8988T (cell line): ENCODE results near the gene CDK14.

Source experiments
- DNase-seq: peaks from one replicate; pipeline ENCODE4 v3.0.0; 2011

Gene CDK14

DNA sequence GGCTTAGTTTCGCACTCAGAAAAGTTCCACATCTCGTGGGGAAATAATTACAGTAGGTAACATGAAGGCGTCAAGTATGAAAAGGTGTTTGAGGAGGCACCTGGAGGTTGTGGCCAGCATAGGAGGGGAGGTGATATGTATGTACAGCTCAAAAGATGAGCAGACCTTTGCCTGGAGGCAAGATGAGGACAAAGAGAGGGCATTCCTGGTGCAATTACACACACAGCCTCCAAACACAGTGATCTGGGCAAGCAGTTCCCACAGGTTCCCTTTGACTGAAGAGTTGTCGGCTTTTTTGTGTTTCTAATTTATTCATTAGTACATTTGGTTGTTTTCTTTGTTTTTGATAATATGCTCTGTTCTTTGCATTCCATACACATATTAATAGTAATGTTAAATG is 46.9 kb downstream of the CDK14 start:
- no peak for DNase-seq

DNA sequence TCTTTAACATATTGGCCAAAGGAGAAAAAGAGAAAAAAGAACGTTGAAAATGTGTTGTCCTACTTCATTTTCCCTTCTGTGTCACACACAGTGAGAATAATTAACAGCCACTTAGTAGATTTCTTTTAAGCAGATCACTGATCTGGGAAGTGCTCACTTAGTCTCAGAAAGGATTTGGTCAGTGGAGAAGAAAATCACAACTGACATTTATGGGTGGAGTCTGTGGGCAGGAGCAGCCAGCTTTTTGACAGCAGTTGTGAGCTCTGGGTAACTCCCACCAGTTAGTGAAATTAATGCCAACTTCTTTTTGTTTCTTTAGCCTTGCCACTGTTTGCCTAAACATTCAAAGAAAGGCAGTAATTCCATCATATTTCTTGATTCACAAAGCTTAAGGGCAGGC is 49.7 kb downstream of the CDK14 start:
- no peak for DNase-seq

DNA sequence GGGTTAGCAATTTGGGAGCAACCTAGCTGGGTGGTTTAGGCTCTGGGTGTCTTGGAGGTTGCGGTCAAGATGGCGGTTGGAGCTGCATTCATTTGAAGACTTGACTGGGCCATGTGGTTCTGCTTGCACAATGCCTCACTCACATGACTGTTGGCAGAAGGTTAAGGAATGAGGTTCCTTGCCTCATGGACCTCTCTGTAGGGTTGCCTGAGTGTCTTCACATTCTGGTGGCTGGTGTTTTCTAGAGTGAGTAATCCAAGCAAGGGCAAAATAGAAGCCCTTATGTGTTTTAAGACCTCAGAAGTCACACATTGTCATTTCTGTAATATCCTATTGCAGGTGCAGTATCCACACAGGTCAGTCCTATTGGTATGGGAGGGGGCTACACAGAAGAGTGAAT is 52.0 kb downstream of the CDK14 start:
- no peak for DNase-seq

DNA sequence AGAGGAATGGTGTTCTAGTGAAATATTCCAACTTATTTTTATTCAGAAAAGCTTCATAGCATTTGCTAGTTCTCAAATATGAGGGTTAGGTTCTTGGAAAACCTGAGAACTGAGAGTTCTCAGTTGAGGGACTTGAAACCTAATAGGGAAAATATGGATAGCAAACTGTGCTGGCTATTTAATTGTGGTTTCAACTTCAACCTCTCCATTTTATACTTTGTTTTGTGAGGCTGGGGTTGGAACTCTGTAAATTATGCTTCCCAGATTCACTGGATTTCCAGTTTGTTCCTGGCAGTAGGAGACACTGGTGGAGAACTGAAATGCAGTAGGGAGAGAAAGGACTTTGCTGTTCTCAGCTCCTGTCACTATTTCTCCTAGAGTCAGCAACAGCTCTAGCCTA is 52.7 kb downstream of the CDK14 start:
- no peak for DNase-seq

DNA sequence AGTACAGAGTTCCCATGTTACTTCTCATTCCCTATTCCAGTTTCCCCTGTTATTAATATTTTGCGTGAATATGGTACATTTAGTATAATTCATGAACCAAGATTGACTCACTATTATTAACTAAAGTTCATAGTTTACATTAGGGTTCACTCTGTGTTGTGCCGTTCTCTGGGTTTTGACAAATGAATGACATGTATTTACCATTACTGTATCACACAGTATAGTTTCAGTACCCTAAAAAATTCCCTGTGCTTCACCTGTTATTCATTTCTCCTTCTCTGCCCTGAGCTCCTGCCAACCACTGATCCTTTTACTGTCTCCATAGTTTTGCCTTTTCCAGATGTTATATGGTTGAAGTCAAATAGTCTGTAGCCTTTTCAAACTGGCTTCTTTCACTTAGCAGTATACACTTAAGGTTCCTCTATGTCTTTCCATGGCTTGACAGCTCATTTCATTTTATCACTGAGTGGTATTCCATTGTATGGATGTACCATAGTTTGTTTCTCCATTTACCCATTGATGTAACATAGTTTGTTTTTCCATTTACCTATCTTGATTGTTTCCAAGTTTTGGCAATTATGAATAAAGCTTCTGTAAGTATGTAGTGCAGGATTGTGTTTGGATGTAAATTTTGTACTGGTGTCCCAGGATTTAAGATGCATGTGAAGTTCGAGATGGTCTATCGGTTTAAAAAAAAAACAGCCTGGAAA is 58.8 kb downstream of the CDK14 start:
- no peak for DNase-seq

DNA sequence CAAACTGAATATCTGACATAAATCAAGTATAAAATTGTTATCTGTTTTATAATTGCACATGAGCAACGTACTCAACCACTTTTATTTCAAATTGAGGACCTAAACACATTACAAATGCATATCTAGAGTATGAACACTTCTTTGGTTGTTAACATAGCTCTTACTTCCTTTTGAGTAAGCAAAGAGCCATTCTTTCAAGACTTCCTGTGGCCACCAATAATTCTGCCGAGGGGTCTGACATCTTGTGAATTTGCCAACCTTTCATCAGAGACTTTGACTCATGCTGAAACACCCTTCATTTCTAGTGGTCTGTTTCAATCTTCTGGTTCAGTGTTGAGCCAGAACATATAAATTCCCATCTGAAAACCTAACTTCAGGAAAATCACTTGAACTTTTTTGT is 59.4 kb downstream of the CDK14 start:
- no peak for DNase-seq

DNA sequence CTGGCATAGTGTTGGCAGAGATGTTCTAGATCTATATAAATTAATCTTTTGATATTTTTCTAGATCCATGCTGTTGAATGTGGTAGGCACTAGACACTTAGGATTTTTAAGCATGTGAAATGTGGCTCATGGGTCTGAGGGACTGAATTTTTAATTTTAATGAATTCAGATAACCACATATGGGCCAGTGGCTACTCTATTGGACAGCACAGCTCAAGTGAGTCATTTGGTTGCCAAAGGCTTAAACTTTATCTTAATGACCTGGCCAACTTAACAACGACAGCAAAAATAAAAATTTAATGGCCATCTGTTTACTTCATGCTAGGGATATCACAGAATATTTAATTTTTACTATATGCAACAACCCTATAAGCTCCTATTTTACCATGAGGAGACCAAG is 61.4 kb downstream of the CDK14 start:
- no peak for DNase-seq

DNA sequence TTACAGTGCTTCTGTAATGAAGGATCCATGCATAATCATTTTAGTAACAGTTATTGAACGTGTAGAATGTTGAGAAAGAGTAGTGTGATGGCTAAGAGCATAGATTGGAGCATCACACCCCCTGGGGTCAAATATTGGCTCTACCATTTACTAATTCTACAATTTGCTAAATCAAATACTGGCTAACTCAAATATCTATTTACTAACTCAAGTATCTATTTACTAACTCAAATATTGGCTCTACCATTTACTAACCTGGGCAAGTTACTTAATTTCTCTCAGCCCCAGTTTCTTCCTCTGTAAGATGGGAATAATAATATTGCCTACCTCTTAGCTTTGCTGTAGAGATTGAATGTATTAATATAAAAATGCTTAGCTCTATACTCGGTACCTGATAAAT is 64.0 kb downstream of the CDK14 start:
- no peak for DNase-seq

DNA sequence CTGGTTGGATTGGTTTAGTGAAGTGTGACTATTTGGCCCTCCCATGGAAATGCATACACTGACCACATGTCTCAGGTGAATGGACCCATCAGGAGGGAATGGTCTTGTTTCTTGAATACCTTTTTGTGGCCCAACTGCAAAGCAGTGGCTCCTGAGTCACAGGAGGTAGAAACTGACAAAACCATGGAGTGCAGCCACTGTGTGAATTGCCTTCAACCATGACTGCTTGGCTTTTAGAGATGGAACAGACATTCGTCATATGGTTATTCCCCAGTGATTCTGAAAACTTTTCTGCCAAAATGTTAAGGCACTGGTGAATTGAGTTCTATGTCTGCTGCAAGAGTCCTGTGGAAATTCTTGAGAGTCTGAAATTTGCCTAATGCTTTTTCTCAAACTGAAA is 64.7 kb downstream of the CDK14 start:
- no peak for DNase-seq

DNA sequence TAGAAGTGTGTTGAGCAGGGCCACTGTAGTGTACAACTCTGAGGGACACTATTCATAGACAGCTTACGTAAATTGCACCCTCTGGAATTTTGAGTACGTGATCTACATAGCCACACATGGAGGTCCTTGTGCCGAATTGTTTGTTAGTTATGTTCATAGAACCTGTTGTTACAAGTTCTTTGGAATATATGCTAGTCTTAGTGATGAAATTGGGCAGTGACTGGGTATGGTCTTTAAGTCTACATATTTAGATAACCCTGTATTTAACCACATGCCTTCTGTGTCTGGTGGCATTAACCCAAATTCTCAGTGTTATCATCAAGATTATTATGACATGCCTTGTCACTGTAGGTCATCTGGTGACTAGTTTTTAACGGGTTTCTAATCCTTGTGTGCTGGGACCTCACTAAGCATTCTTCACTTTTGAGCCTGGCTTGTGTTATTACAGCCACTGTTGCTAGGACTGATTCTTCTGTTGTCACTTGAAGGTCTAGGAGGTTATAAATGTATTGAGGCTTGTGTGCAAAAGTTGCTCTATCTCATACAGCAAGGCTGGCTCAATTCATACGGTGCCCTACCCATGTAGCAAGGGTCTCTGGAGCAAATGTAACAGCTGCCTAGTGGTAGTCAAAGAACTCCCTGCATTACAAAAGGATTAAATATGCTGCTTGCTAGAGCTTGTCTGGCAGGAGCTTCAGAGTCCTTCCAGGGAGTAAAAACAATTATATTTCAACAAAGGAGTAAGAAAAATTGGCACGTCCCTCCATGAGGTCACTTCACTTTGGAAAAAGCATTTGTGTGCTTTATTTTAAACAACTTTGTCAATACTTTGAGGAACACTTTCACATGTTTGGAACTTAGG is 65.4 kb downstream of the CDK14 start:
- no peak for DNase-seq

DNA sequence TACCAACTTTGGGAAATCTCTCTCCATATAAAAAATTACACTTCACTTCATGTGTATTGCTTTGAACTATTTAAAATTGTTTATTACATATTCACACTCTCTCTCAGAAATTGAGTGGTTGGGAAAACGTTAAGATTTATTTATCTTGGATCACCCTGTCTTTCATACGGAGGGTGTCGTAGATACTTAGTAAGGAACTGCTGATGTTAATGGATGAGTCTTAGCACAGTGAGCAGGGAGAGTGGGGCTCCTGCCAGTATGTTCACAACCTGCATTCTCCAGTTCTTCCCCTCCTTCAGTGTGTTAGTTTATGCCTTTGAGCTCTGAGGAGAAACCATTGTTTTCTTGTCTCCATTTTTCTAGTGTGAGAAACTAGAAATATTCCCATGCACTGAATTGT is 67.1 kb downstream of the CDK14 start:
- no peak for DNase-seq

DNA sequence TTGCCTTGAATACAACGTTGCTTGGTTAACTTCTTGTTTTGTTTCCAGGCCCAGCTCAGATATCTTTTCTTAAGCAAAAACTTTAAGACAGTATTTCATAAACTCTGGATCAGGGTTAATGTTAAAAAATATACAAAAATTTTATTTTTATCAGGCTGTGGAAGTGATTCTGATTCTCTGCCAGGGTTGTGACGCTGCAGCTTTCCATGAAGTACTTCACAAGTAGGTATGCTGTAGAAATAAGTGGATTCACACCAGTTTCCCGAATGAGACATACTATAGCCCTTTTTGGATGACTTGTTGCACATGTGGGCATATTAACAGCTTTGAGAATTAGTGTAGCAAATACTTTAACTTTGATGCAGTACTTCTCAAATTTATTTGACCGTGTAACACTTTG is 70.1 kb downstream of the CDK14 start:
- no peak for DNase-seq

DNA sequence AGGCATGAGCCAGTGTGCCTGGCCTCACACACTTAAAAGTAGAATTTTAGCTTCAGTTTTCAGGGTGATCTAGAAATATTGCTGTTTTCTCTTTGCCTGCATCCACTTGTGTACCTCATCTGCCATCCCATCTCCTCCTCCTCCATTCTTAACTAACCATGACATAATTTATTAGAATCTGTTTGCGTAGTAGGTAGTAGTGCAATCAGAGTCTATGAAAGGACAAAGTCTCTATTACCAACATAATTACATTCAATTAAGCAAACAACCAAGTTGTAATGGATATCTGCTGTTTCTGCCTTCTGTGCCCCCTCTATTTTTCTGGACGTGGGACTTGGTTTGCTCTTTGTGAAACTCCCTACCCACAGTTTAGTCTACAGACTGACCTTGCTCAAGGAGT is 72.9 kb downstream of the CDK14 start:
- no peak for DNase-seq

DNA sequence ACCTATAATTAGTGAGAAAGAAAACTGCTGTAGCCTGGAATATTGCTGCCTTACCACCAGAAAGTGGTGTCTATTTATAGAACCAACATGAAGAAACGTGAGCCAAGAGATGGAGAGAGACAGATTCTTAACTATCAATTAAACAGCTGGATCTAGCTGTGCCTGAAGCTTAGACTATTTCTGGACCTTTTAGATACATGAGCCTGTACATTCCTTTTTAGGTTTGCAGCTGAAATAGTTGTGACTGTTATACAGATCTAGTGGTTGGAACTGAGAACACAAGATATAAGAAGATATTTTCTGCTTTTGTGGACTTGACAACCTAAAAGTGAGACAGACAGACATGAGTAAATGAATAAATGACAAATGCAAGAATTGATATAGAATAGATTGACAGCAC is 73.4 kb downstream of the CDK14 start:
- DNase-seq: no peak

DNA sequence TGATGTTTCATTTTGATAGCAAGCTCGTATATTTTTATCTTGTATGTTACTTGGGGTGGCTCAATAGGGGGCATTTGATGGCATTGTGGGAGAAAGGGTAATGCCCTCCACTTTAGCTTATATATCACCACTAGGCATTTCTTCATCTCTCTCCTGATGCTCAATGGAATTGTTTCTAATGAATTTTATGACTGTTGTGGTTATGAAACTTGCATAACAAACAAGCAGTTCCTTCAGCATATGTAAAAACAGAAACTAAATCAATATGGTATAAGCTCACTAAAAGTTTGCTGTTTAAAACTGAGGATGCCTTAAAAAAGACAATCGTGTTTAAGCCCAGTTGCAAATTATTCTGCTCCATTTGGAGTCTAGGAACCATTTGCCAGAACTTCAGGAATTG is 75.5 kb downstream of the CDK14 start:
- DNase-seq: no peak

DNA sequence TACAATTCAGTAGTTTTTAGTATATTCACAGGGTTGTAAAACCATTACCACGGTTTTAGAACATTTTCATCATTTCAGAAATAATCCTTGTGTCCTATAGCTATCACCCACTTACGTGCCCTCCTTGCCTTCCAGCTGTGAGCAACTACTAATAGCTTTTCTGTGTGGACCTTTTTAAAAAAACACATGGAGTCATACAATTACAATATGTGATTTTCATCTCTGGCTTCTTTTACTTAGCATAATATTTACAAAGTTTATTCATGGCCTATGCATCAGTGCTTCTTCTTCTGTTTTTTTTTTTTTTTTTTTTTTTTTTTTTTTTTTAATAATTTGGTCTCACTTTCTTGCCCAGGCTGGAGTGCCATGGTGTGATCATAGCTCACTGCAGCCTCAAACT is 76.1 kb downstream of the CDK14 start:
- DNase-seq: no peak

DNA sequence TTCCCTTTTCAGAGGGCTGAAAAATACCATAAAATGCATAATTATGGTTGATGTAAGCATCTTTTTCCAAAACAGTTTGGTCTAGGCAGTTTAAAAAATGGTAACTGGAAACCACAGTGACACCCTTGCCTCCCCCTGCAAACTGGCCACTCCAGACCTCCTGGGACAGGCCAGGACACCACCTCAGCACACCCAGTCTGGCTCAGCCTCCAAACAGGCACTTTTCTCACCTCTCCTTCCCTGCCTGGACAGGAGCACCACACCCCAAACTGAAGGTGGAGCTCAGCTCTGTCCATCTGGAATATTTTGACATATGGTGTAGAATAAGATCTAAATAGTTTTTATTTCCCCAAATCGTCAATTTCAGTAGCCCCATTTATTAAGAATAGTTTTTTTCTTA is 78.5 kb downstream of the CDK14 start:
- no peak for DNase-seq

DNA sequence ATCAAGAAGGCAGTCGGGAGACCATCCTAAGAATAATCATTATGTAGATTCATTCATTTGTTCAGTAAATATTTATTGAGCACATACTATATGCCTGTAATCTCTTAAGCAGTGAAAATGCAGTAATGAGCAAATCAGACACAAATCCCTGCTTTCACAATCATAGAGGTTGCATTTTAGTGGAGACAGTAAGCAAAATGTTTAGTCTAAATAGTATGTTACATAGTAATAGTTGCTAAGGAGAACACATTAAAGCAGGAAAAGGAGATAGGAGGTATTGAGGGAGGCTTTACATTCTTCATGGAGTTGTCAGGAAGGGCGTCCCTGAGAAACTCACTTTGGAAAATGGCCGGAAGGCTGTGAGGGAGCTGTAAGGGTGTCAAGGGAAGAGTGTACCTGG is 79.9 kb downstream of the CDK14 start:
- DNase-seq: no peak

DNA sequence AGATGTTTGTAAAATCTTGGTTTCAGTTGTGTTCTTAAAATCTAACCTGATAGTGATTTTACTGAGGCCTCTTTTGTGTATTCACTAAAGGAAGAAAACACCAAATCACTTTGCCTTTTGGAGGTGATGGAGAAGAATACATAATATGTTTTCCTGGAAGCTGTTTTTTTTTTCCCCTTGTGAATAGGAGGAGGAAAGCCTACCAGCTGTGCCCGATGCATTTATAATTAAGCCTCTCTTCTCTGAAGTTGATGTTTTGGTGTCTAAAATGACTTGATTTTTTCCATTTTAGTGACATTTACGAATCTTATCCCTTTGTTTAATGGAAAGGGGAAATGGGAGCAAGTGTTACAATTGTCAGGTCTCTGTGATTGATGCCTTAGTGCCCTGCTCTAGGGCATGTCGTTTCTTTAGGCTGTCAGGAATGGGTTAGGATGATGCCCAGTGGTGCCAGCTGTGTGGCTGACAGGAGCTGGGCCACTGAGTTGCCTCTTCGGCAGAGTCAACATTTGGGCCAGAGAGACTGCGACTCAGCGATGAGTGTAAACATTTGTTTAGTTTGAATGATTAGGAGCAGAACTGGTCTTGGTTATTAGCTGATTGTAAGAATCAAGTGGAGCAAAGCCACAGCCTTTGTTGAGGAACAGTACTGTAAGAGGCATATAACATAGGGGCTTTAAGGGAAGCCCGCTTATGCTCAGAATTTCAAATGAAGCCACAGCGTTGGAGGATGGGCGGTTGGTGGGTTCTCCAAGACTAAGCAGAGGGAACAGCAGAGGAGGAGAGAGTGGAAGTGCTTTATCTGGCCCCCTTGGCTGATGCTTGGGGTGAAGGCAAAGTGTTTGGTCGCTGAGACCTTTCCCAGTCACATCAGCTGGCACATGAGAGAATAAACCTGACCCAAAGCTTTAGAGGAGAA is 81.6 kb downstream of the CDK14 start:
- no peak for DNase-seq

DNA sequence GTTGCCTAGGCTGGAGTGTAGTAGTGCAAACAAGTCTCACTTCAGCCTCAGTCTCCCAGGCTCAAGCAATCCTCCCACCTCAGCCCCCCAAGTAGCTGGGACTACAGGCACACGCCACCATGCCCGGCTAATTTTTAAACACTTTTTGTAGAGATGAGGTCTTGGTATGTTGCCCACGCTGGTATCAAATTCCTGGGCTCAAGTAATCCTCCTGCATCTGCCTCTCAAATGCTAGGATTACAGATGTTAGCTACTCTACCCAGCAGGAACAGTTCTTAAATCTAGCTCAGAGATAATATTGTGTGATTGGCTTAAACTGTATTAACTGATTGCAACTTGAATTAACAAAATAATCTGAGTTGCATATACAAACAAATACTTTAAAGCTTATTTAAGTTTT is 82.9 kb downstream of the CDK14 start:
- DNase-seq: no peak

DNA sequence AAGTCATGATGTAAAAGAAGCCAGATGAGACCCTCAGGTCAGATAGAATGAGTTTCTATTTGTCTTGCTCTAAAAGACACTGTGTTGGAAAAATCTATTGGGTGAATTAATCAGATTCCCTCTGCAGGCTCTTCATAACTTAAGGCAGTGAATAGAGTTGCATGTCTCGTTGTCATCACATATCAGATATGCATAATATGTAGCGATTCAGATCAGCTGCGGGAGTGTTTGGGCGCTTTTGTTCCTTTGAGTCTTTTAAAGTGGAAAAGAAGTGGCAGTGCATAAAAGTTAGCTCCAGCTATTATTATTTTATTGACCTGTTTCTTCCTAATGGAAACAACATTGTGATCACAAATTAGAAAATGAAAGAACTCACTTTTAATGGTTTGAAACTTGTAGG is 84.4 kb downstream of the CDK14 start:
- no peak for DNase-seq

DNA sequence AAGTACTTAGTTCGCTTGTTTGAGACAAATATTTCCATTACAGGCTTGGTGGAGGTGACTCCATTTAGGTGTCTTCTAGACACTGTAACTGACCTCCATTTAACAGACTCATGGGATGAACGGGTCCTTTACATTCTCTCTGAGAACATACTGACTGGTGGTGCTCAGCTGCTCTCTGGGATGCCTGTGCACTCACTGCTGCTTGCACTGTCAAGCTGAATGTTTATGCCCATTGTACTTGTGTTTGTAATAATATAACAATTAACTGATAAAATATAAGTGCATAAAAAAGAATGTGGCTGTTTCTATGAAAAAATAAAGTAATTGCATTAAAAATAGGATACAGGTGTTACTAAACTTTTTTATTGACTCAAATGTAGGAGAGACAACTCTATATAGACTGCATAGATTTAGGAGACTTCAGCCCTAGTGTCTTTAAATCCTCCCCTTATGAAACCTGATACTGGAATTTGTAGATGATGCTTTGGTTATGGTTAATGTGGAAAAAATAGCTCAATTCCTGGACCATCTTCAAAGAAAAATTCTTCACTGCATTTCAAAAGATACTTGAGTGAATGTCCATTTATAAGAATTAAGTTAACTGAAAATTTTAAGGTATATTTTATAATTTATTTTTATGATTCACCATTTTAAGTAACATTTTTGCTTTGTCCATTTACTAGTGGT is 85.4 kb downstream of the CDK14 start:
- DNase-seq: no peak

DNA sequence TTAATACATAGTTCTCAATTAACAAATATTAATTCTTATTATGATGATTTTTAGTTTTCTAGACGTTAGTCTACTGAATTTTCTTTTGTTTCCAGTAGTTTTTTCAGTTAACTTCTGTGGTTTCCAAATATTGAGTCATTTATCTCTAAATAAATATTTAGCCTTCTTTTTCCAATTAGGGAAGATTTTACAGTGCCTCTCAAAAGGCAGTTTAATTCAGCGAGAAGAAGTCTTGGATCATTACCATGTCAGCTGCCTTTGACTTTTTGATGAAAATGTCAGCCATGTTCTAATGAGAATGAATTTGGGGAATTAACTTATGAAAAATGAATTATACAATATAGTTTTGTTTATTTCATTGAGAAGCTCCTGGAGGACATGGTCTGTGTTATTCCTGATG is 90.0 kb downstream of the CDK14 start:
- no peak for DNase-seq
